HEK293T (cell line): Measurements from ENCODE around the gene RNF214.

Experiments used
- CTCF ChIA-PET: fragments of 350-600 bp; formaldehyde crosslinking; extraction: SDS; loops from one replicate; lab custom pipeline; 2021; ENCODE audit warnings: antibody characterized with exemption, inconsistent platforms; lab: Yijun Ruan, JAX
- POLR2A ChIA-PET: fragments of 350-600 bp; formaldehyde crosslinking; extraction: SDS; loops from one replicate; lab custom pipeline; 2020; ENCODE audit warnings: antibody characterized with exemption, inconsistent platforms; lab: Yijun Ruan, JAX
- DNase-seq: peaks from one replicate; pipeline ENCODE4 v3.0.0; 2012; ENCODE audit warnings: mixed read lengths; ENCODE audit errors: extremely low spot score
- ARNT ChIP-seq: fragments of 450-650 bp; IDR thresholded peaks from 2 replicates; pipeline ENCODE4 v1.6.1; 2017; ENCODE audit warnings: mild to moderate bottlenecking
- BHLHE40 ChIP-seq: fragments of 450-650 bp; IDR thresholded peaks from 2 replicates; pipeline ENCODE4 v1.6.1; 2016; ENCODE audit warnings: mild to moderate bottlenecking, moderate library complexity, borderline replicate concordance
- CTBP1 ChIP-seq: fragments of 450-650 bp; IDR thresholded peaks from 2 replicates; pipeline ENCODE4 v1.6.1; 2016; ENCODE audit warnings: borderline replicate concordance
- ELF4 ChIP-seq: fragments of 450-650 bp; IDR thresholded peaks from 2 replicates; pipeline ENCODE4 v1.6.1; 2017; ENCODE audit warnings: antibody characterized with exemption
- FOXA1 ChIP-seq: fragments of 450-650 bp; IDR thresholded peaks from 2 replicates; pipeline ENCODE4 v1.6.1; 2016; ENCODE audit warnings: mild to moderate bottlenecking
- FOXK2 ChIP-seq: fragments of 450-650 bp; IDR thresholded peaks from 2 replicates; pipeline ENCODE4 v1.6.1; 2016; ENCODE audit warnings: mild to moderate bottlenecking
- FOXM1 ChIP-seq: fragments of 450-650 bp; IDR thresholded peaks from 2 replicates; pipeline ENCODE4 v1.6.1; 2017; ENCODE audit warnings: mild to moderate bottlenecking, borderline replicate concordance
- HDGF ChIP-seq: fragments of 450-650 bp; IDR thresholded peaks from 2 replicates; pipeline ENCODE4 v1.6.1; 2017; ENCODE audit warnings: antibody characterized with exemption, borderline replicate concordance
- L3MBTL2 ChIP-seq: fragments of 450-650 bp; conservative IDR thresholded peaks from 2 replicates; pipeline ENCODE4 v1.6.1; 2016; ENCODE audit warnings: mild to moderate bottlenecking
- LEF1 ChIP-seq: fragments of 450-650 bp; IDR thresholded peaks from 2 replicates; pipeline ENCODE4 v1.6.1; 2017; ENCODE audit warnings: mild to moderate bottlenecking, borderline replicate concordance
- NFRKB ChIP-seq: fragments of 450-650 bp; IDR thresholded peaks from 2 replicates; pipeline ENCODE4 v1.6.1; 2016; ENCODE audit warnings: mild to moderate bottlenecking, moderate library complexity
- SP1 ChIP-seq: fragments of 450-650 bp; IDR thresholded peaks from 2 replicates; pipeline ENCODE4 v1.6.1; 2017
- SUZ12 ChIP-seq: fragments of 450-650 bp; IDR thresholded peaks from 2 replicates; pipeline ENCODE4 v1.6.1; 2016; ENCODE audit warnings: mild to moderate bottlenecking
- TARDBP ChIP-seq: fragments of 450-650 bp; IDR thresholded peaks from 2 replicates; pipeline ENCODE4 v1.6.1; 2016
- ZNF384 ChIP-seq: fragments of 450-650 bp; IDR thresholded peaks from 2 replicates; pipeline ENCODE4 v1.6.1; 2016
- TF ChIP-seq, protein P1 (sequence below): fragments of 450-650 bp; IDR thresholded peaks from 2 replicates; pipeline ENCODE4 v1.6.1; 2016

RNF214 gene

DNA sequence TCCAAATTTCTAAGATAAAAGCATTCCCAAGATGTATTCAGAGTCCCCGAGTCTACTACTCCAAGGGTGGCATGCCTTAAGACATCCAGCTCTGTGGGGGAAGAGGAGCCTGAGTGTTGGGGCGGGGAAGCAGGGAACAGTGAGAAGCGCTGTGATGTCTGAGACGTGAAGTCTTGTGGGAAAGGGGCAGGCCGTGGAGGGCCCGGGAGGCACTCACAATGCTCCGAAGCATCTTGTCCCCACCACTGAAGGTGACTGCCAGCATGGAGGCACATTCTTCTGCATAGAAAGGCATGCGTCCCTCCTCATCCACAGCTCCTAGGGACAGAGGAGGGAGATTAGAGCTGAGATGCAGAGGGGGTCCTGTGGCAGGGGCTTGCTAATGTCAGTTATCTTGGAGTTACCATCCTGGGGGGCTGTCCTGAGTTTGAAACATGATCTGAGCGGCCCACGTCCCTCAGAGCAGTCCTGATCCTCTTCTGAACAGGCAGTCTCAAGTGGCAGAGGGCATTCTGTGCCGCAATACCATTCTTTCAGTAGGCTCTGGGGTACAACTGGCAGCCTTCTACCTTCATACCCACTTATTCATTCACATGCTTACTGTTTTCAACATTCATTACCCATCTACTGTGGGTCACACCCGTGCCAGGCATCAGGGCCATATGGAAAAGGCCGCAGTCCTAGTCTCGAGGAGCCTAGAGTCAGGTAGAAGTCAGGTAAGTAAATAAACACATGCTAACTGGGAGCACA lies 9.3 kb upstream of the RNF214 start:
- POLR2A ChIA-PET = interaction anchor here (1.2 kb wide), 1 partner anchor 45 kb away, joined by 3 read pairs; the partner anchor contains the start of gene SIDT2
- TF ChIP-seq NFRKB (no peak), LEF1 (no peak), L3MBTL2 (no peak)
- DNase-seq = no peak
- CTCF ChIA-PET = no interaction called here

DNA sequence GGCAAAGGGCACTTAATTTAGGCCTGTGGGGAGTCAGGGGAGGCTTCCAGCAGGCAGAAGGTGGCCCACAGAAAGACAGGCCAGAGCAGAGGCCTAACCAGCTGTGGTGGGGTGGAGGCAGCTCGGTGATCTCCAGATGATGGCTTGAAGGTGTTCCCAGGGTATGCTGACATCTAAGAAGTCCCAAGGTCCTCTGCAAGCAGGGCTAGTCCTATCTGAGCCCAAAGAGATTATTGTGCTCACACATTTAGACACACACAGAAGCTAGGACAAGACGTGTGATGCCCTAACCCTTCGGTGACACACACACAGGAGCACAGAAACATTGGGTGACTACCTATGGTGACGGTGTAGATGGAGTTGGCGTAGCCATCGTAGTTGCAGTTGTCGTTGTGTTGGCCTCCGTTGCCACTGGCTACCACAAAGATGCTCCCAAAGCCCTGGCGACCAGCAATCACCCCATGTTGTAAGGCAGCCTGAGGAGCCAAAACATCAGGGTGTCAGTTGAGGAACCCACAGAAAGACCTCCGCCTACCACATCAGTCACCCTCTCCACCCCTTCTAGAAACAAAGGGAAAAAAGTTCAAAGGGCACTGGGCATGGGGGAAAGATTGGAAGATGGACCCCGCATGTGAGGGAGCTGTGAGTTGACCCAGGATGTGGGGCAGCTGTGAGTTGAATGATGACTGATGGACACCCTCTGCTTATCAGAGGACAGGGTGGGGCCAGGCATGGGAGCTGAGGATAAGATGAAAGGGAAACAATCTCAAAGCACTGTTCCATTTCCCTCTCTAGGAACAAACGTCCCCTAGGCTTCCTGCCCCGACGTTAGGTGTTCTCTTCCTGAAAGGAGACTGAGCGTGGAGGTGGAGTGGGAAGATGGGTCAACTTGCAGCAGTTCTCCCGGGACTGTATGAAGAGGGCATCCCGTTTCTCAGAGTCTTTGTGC lies 8.5 kb upstream of the RNF214 start:
- CTCF ChIA-PET = interaction anchor here (0.6 to 1.0 kb wide), 2 partner anchors 11 to 296 kb away, joined by 3 read pairs; no protein-coding TSS in a partner anchor
- no peak for DNase-seq

GRCh38 chr11:117225553-117226170 lies 6.8 kb upstream of the RNF214 start:
- POLR2A ChIA-PET = interaction anchor here (0.9 kb wide), 1 partner anchor 443 kb away, joined by 4 read pairs; no protein-coding TSS in a partner anchor
- CTCF ChIA-PET = interaction anchor here (0.6 to 1.4 kb wide), 4 partner anchors 7 to 143 kb away, joined by 3 to 4 read pairs (median 4); no protein-coding TSS in a partner anchor
- TF ChIP-seq BHLHE40 = no peak
- TF ChIP-seq ZNF384 = no peak
- TF ChIP-seq SP1 = no peak
- no peak for TF ChIP-seq FOXM1
- no peak for TF ChIP-seq L3MBTL2
- no peak for TF ChIP-seq ELF4
- TF ChIP-seq ARNT = no peak
- no peak for TF ChIP-seq FOXK2
- TF ChIP-seq, protein P1, sequence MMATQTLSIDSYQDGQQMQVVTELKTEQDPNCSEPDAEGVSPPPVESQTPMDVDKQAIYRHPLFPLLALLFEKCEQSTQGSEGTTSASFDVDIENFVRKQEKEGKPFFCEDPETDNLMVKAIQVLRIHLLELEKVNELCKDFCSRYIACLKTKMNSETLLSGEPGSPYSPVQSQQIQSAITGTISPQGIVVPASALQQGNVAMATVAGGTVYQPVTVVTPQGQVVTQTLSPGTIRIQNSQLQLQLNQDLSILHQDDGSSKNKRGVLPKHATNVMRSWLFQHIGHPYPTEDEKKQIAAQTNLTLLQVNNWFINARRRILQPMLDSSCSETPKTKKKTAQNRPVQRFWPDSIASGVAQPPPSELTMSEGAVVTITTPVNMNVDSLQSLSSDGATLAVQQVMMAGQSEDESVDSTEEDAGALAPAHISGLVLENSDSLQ = no peak
- no peak for TF ChIP-seq HDGF
- no peak for TF ChIP-seq LEF1
- TF ChIP-seq CTBP1 = no peak
- no peak for TF ChIP-seq TARDBP
- no peak for TF ChIP-seq SUZ12
- no peak for TF ChIP-seq FOXA1
- no peak for TF ChIP-seq NFRKB
- no peak for DNase-seq

More for the DNA sequence above, 8.5 kb upstream of the RNF214 start:
- POLR2A ChIA-PET = interaction anchor here (1.0 kb wide), 1 partner anchor 14 kb away, joined by 3 read pairs; no protein-coding TSS in a partner anchor
- TF ChIP-seq NFRKB = no peak
- TF ChIP-seq L3MBTL2 = no peak
- no peak for TF ChIP-seq HDGF
- TF ChIP-seq SP1 = no peak
- no peak for TF ChIP-seq ELF4
- no peak for TF ChIP-seq ARNT
- no peak for TF ChIP-seq TARDBP
- no peak for TF ChIP-seq LEF1
- no peak for TF ChIP-seq ZNF384
- TF ChIP-seq FOXM1 = no peak
- no peak for TF ChIP-seq FOXK2
- no peak for TF ChIP-seq FOXA1
- TF ChIP-seq, protein P1 = no peak
- no peak for TF ChIP-seq SUZ12
- TF ChIP-seq BHLHE40 = no peak
- TF ChIP-seq CTBP1 = no peak

DNA sequence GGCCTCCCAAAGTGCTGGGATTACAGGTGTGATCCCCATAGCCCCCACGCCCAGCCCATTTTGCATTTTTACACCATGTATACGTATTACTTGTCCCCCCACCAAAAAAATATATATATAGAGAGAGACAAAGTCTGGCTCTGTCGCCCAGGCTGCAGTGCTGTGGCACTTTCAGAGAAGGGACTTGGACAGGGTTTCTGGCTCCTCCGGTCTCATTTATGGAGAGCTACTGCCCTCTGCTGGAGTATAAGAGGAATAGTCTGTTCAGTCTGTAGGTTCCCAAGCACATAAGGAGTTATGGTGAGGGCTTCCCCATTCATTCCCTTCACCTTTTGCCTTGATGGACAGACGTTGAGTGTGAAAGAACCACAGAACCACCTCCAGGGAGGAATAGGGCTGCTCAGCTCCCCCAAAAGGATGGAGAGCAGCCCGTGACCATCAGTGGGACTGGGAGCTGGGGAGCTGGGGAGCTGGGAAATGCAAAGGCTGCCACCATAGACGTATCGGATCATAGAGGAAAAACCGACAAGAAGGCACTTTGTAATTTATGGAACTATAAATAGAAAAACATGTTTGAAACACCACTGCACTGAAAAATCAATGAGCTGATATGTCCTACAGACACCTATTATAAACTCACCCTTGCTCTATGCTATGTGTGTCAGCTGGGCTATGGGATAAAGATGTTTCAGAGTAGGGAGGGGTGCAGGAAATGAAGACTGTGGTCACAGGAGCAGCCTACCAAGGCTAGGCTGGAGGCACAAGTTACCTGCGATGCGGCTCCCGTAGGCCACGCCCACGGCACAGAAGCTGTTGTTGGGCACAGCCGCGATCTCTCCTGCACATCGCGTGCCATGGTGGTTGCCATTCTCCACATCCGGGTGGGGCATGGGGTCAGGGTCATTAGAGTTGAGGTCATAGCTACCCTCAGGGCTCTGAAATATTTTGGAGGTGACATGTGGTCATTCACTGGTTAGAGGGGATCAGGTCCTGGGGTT lies 5.8 kb upstream of the RNF214 start:
- peak; percentile 77 for DNase-seq
- TF ChIP-seq LEF1 = no peak
- TF ChIP-seq CTBP1 = no peak
- TF ChIP-seq FOXK2 = no peak
- no peak for TF ChIP-seq L3MBTL2
- no peak for TF ChIP-seq TARDBP
- TF ChIP-seq FOXM1 = no peak
- TF ChIP-seq HDGF = no peak
- no peak for TF ChIP-seq SP1
- no peak for TF ChIP-seq FOXA1
- TF ChIP-seq BHLHE40 = no peak
- no peak for TF ChIP-seq ELF4
- TF ChIP-seq ARNT = no peak
- no peak for TF ChIP-seq NFRKB
- no peak for TF ChIP-seq SUZ12
- TF ChIP-seq, protein P1 = no peak
- CTCF ChIA-PET = interaction anchor here (0.6 to 1.4 kb wide), 13 partner anchors 9 to 220 kb away, joined by 3 to 9 read pairs (median 4); partner anchors contain the start of gene SIDT2

More for the DNA sequence above, 5.8 kb upstream of the RNF214 start:
- POLR2A ChIA-PET = interaction anchor here (0.8 to 1.2 kb wide), 3 partner anchors 48 to 82 kb away, joined by 3 to 4 read pairs (median 3); partner anchors contain the start of gene SIDT2
